Keratinocyte (primary cell): ENCODE data around the gene GABRB1.

ENCODE experiments used
- EZH2 ChIP-seq: IDR thresholded peaks from one replicate; pipeline ENCODE4 v1.6.1; 2012; ENCODE audit warnings: inconsistent platforms, mild to moderate bottlenecking, low read length, moderate library complexity
- TF ChIP-seq, protein P1 (sequence below), 3 experiments: IDR thresholded peaks in 1 of 3; conservative IDR thresholded peaks in 1 of 3; optimal IDR thresholded peaks in 1 of 3; 2 replicates in 2 of 3; 3 replicates in 1 of 3; pipeline versions ENCODE3 to v1.5.1; 2011; ENCODE audit warnings: low read length in 3 of 3, mild to moderate bottlenecking in 3 of 3, moderate library complexity in 2 of 3, control low read depth in 1 of 3, inconsistent platforms in 1 of 3; ENCODE audit not compliant: insufficient read depth in 2 of 3; ENCODE audit errors: extremely low read depth in 1 of 3

DNA sequence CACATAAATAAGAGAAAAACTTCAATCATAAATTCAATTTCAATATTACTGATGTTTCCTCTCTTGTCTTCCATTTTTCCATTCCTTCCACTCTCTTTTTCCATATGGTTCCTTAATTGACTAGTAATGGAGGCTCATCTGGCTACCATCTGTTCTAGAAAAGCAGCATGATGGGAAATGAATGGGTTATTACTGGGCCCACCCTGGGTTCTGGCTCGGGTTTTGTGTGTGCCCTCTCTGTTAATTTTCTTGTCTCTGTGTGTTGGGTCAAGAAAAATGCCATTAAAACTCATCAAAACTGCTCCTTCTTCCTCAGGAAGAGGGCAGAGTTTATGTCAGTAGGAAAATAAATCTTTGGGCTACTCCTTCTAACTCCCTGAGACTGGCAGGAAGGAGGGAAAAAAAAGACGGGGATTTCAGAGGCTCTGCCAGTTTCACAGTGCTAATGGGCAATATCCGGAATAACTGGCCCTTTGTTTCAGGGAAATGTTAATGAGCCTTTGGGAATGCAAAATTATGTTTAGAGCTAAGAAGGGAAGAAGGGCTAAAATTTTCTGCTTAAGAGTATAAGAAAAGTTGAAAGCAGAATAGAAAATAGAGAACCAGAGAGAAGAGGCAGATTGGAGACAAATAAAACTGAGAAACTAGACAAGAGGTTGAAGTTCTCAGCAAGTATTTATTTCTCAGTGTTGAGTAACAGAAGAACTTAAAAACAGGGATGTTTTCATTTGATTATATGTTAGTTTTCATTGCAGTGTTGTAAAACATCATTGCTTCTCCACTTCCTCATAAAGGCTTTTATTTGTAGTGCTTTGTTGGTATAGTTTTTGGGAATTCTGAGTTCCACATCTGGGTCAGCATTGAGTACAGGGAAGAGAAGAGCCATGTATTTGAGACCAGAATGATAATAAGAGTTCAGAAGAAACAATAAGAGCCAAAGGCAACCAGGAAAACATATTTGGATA lies 19.7 kb downstream of the GABRB1 start:
- TF ChIP-seq, protein P1, sequence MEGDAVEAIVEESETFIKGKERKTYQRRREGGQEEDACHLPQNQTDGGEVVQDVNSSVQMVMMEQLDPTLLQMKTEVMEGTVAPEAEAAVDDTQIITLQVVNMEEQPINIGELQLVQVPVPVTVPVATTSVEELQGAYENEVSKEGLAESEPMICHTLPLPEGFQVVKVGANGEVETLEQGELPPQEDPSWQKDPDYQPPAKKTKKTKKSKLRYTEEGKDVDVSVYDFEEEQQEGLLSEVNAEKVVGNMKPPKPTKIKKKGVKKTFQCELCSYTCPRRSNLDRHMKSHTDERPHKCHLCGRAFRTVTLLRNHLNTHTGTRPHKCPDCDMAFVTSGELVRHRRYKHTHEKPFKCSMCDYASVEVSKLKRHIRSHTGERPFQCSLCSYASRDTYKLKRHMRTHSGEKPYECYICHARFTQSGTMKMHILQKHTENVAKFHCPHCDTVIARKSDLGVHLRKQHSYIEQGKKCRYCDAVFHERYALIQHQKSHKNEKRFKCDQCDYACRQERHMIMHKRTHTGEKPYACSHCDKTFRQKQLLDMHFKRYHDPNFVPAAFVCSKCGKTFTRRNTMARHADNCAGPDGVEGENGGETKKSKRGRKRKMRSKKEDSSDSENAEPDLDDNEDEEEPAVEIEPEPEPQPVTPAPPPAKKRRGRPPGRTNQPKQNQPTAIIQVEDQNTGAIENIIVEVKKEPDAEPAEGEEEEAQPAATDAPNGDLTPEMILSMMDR (optimal IDR thresholded peaks at IDR 0.05 in 1 of 3, IDR thresholded peaks at IDR 0.05 in 1 of 3, conservative IDR thresholded peaks at IDR 0.05 in 1 of 3; ENCODE audit: extremely low read depth in 1 of 3, insufficient read depth in 2 of 3, low read length in 3 of 3): no peak
- no peak for TF ChIP-seq EZH2
